ENCODE measurements around the gene ADAMTS12.

GRCh38 chr5:33629999-33630398 is 261.8 kb downstream of the ADAMTS12 start:
- TF ChIP-seq GATA3 (IDR thresholded peaks at IDR 0.05; ENCODE audit: low read depth, low read length) (no peak), GATA2 (IDR thresholded peaks at IDR 0.05; ENCODE audit: low read depth, low read length) (no peak)

Measured in SH-SY5Y (cell line).